ENCODE results near the gene NKG7.

The NKG7 gene

DNA sequence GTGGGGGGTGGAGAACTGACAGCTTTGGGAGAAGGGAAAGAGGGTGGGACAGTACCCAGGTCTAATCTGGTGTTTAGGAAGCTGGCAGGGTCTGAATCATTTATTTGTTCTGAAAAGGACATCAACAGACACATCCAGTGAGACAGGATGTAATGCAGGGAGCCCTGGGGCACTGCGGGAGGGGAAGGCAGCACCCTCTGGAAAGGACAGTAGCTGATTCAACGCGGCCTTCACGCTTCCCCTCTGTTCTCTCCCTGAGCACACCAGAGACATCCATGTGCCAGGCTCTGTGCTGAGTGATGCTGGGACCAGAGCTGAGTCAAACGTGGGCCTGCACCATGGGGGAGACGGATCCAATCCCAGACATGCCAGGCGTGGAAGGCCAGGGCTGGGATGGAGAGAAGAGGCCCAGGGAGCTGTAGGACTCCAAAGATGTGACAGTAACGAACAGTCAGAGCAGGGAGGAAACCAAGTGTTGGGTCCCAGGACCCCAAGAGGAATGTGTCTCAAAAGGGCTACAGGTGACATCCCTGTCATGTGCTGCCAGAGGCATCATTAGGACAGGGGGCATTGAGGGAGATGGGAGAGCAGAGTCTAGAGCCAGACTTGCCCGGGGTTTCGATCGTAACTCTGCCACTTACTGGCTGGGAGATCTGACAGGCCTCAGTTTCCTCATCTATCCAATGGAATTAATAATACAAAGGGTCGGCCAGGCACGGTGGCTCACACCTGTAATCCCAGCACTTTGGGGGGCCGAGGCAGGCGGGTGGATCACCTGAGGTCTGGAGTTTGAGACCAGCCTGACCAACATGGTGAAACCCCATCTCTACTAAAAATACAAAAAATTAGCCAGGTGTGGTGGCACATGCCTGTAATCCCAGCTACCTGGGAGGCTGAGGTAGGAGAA lies 8.0 kb downstream of the NKG7 start:
- DNase-seq (ENCODE audit: low read depth in 2 of 2), result no peak

DNA sequence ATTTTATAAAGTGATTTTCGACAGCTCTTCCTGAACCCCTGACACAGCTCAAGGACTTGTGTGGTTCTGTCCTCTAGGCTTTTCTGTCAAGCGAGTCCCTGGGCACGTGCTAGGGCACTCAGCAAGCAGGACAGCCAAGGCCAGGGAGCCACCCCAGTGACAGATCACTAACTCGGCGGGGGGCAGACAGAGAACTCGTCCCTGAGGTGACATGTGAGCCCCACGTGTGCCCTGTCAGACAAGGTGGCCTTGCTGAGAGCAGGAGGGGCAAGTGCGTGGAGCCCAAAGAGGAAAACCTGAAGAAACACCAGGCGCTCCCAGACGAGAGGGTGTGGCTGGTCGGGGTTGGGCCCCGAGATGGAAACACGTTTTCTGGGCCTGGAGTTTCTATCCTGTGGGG lies 11.2 kb downstream of the NKG7 start:
- no peak for DNase-seq (ENCODE audit: low read depth in 2 of 2)

DNA sequence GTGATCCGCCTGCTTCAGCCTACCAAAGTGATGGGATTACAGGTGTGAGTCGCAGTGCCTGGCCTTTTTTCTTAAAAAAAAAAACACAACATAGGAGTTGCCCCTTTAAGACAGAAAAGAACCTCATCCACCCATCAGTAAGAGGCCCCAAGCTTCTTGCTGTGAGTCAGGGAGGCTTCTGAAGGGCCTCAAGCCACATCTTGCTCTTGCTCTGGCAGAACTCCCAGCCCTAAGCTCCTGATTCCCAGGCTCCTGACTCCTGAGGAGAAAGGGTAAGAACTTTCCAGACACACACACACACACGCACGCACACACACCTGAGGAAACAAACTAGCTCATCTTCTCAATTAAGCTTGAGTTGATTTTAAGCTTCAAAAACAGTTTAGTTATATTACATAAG lies 13.2 kb downstream of the NKG7 start:
- no peak for DNase-seq (ENCODE audit: low read depth in 2 of 2)

DNA sequence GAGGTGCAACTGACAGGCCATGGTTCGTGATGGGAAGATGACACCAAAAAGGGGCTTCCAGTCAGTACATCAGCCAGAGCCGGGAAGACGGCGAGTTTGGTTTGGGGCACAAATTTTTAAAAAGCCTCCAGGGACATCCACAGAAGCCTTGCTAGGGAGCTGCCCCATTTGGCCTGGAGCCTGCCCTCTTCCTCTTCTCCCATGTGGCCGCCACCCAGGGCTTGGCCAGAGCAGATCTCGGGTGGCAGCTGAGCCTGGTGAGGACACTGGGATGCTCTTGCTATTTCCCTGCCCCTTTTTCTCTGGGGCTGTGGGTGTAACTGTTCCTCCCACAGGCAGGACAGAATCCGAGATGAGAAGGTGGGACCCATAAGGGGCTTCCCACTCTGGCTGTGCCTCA lies 14.5 kb downstream of the NKG7 start:
- no peak for DNase-seq (ENCODE audit: low read depth in 2 of 2)

DNA sequence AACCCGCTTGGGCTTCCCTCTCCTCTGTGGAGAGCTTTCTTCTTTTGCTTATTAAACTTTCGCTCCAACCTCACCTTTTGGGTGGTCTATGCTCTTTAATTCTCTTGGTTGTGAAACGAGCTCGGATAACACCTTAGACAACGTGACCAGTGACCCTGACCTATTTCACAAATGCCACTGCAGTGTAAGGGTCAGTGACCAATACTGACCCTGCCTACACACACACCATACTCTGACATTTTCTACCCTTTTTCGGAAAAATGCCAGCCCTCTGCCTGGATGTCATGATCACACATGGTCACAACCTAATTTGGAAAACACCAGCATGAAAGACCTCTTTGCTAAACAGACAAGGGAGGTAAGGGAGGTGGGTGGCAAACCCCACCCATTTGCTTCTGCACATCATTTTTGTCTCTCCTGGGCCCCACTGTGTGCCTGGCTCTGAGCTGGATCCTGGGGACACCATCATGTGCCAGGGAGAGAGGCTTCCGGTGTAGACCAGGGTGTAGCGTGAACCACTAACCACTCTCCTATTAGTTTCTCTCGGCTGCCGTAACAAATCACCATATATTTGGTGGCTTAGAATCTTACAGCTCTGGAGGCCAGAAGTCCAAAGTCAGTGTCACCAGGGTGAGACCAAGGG lies 16.2 kb downstream of the NKG7 start:
- DNase-seq (ENCODE audit: low read depth in 2 of 2), result no peak

DNA sequence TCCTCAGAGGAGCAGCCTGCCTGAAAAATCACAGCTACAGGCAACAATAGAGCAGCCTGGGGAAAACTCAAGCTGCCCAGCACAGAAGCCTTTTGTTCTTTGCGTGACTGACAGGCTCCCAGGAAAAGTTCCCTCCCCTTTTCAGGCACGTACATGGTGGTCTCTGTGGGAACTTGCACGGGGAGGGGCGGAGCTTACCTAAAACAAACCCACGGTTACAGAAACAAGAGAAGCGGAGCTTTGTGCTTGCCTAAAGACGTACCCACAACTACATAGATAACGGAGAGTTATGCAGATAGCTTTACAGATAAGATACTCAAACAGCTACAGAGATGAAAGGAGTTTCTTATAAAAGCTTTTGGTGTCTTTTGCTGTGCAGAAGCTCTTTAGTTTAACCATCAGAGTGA lies 17.7 kb downstream of the NKG7 start:
- no peak for DNase-seq (ENCODE audit: low read depth in 2 of 2)

DNA sequence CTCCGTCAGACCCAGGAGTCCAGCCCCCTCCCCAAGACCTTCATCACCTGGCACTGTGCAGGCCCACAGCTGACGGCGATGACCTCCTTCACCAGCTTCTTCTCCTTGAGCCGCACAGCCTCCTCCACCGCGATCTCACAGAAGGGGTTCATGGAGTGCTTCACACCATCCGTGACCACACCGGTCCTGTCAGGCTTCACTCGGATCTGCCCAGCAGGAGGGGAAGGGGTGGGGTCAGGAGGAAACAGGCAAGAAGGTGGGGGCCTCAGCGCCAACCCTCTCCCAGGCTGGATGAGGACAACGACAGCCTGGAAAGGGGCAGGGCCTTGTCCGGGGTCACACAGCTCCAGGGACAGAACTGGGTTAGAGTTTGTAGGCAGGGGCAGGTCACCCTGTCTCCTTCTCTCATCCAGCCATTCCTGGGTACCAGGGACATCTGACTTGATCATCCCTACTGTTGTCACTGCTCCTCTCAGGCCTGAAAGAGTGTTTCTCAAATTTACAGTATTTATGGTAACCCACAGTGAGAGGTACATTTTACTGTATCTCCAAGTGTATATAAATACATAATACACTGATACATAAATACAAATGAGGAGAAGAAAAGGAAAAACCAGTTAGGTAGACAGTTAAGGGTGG lies 18.2 kb downstream of the NKG7 start:
- no peak for DNase-seq (ENCODE audit: low read depth in 2 of 2)

DNA sequence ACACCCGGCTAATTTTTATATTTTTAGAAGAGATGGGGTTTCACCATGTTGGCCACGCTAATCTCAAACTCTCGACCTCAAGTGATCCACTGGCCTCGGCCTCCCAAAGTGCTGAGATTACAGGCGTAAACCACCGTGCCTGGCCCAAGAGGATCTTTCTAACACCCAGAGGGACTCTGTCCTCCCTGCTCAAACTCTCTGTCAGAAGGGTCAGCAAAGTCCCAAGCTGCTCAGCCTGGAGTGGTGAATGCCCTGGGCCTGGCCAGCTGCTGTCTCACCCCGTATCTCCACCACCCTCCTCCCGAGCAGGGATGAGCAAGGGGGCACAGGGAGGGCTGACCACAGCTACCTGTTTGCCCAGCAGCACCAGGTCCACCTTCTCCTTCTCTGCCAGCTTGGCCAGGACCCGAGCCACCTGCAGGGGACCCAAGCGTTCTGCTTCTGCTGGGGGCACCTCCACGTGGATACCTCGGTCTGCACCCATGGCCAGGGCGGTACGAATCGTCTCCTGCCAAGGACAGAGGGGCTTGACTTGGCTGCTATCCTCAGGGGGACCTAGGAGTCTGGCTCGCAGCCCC lies 19.6 kb downstream of the NKG7 start:
- no peak for DNase-seq (ENCODE audit: low read depth in 2 of 2)

DNA sequence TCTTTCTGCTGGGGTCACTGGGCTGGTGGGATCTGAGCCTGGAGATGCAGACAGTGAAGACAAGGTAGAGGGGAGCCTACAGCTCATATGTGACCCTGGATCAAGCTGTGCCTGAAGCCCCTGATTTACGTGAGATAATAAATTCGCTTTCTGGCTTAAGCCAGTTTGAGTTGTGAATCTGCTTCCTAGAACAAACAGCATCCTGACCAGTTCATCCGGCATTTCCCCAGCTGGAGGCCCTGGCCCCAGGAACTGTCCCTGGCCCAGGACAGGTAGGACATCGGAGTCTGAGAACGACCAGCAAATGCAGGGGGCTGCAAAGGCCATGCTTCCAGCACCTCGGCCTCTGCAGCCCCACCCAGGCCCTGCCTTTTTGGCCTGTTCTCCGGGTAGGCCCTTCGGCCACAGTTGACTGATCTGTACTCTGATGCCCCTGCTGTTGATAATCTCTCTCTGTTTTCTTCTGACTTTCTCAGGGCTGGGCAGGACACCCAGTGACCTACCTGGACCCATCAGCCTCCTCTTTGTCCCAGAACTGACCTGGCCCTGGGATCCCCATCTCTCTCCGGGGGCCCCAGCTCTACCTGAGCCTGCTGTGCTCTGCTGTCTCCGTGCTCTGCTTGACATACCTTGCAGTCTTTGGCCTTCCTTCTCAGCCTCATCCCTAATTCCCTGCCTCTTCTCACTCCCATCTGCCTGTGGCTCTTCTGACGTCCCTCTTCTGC lies 21.0 kb downstream of the NKG7 start:
- DNase-seq (ENCODE audit: low read depth in 2 of 2), result no peak

DNA sequence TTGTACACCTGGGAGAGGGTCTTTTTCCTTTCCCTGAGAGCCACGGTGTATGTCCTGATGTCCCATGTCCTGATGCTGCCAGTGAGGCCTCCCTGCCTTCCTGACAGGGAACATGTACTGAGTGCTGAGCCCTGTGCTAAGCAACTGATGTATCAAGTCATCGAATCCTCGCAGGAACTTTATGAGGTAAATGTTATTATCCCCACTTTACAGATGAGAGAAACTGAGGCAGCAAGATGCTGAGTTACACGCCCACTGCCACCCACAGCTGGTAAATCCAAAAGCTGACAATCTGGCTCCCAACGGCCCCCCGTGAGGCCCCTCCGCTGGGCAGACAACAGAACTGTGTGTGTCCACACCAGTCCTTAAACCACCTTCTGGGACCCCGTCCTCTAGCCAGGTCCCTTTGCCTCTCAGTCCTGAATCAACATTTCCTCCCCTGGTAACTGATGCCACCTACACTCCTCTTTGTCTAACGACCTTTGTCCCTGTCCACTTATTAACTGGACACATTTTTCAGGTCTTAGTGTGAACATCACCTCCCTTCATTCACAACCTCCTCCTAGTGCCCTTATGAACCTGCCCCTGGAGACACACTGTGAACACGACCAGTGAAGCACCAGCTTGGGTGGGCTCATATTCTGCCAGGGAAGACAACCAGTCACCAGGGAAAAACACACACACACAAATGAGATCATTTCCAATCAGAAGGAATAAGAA lies 25.1 kb downstream of the NKG7 start:
- no peak for DNase-seq (ENCODE audit: low read depth in 2 of 2)

DNA sequence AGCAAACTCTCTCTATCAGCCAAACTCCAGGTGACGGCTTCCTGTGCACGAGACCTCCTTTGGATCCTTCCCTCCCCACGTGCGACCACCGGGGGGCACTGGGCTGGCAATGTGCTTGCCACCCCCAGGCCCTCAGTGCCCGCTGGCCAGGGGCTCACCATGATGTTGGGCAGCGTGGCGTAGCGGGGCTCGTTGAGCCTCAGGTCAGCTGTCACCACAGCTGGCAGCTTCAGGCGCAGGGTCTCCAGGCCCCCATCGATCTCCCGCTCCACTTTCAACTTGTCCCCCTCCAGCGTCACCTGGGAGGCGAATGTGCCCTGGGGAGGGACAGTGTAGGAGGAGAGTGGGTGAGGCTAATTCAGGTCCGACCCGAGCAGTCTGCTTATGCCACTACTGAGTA lies 25.7 kb downstream of the NKG7 start:
- no peak for DNase-seq (ENCODE audit: low read depth in 2 of 2)

DNA sequence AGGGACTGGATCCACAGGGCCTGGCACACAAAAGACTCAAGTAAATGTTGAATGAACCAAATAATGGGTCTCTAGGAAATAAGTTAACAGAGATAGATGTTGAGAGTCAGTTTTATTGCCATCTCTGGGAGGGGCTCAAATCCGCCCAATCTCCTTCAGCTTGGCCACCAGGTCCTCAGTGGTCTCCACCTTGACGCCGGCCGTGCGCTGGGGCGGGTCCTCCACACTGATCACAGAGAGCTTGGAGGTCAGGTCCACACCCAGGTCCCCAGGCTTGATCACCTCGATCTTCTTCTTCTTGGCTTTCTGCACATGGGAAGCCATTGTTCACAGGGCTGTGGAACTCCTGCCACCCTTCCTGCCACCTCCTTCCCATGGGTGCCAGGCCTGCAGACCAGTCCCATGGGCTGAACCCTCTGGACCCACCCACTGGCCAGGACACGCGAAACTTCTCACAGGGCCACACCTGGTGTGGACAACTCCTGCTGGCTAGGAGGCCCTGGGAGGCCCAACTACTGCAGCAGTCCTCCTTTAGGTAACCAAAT lies 27.3 kb downstream of the NKG7 start:
- DNase-seq (ENCODE audit: low read depth in 2 of 2), result no peak

DNA sequence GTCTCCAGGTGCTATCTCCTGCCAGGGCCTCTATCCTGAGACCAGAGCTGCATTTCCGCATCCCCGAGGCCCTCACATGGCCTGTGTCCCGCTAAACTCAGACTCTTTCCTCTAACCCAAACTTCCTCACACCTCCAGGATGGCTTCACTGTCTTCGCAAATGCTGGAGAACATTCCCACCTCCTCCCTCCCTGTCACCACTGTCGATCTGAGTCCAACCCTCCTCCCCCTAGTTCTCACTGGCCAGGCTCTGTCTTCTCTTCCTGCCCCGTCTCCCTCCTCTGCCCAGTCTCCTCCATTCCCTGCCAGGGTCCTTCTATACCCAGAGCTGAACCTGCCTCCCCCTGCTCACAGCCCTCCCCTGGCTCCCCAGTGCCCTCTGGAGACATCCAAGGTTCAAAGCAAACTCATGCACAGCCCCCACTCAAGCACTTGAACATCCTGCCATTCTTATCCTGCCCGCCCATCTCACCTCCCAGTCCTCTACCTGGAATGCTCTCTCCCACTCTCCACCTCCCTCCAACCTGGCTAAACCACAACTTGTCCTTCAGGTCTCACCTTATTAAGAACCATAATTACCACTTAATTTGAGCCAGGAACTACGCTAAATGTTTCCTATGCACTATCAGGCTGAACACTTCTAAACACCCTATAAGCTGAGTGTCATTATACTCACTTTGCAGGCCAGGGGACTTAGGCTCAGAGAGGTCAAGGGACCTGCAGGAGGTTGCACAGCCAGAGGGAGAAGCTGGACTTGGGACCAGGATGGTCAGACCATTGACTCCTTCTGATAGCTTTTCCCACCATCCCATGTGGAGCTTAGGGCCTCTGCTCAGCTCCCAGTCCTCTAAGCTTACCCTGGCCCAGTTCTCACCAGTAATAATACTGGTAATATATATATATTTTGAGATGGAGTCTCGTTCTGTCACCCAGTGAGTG lies 29.6 kb downstream of the NKG7 start:
- no peak for DNase-seq (ENCODE audit: low read depth in 2 of 2)

DNA sequence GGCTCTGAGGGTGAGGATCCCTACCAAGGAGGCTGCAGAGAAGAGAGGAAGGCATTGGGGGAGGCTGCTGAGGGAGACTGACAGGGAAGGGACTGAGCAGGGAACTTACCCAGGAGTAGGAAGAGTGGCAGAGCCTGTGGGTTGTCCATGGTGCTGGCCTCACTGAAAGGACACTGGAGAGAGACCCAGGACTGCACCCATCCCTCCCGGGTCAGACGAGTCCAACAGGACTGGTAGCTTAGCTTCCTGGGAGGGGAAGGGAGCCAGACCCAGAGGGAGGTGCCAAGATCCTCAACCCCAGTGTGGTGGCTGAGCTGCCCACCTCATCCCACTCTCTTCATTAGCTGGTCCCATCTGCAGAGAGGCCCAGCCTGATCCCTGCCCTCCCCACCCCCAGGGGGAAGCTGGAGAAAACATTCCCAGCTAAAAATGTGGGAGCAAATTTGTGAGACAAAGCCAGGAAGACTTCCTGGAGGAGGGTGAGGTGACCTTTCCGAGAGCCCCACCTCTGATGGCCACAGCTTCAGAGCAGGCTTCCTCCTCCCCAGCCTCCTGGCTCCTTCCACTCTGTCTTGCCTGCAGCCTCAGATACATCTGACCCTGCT lies 30.4 kb downstream of the NKG7 start, which contains the start of gene VSIG10L:
Gene VSIG10L (minus strand): TSS at position 164 of the 605 bp plus-strand sequence. CDS start 15 bp downstream, at position 149.
- DNase-seq (ENCODE audit: low read depth in 2 of 2), result no peak

DNA sequence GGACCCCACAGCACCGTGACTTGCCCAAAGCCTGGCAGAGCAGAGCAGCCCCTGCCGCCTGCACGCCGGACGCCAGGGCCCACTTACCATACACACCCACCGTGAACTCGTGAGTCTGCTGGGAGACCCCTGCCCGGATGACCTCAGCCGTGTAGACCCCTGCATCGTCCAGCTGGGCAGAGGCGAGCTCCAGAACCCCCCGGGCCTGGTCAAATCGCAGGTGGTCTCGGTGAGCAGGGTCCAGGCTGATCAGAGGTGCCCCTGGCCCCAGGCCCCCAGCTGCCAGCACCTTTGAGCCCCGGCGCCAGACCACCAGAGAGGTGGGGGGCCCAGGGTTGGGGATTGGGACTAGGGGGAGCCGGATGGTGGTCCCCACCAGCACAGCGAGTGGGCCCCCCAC lies 31.4 kb downstream of the NKG7 start:
- DNase-seq (ENCODE audit: low read depth in 2 of 2), result no peak

DNA sequence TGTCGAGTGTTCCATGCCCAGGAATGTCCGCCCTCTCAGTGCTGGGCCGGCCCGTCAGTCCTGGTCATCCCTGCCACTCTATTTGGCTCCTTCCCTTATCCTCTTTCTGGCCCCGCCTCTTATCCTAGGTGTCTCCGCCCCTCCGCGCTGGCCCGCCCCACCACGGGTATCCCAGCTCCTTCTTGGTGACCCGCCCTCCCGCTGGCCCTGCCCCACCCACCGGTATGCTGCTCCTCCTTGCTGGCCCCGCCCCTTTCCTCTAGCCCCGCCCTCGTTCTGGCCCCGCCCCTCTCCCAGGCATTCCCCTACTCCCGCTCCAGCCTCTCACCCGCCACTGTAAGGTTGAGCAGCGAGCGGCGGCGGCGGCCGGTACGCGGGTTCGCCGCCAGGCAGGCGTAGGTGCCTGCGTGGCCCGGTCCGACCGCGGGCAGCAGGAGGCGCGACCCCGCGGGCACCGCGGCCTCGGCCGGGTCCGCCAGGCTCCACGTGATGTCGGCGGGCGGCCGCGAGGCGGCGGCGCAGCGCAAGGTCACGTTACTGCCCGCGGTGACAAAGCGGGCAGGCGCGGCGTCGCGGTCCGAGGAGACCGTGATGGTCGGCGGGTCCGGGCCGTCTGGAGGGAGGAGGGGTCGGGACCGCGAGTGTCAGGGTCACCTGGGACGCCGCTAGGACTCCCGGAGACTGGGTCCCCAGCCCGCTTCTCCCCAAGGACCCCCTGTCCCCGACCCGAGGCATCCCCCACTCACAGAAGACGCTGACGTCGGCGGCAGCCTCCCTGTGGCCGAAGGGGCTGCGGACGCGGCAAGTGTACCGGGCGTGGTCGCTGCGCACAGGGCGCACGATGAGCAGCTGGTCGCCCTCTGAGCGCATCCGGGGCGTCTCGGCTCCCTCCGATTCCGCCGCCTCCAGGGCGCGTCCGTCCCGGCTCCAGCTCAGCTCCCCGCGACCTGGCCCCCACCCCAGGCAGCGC lies 32.5 kb downstream of the NKG7 start:
- peak; percentile 89 to 95 for DNase-seq (ENCODE audit: low read depth in 2 of 2)

DNA sequence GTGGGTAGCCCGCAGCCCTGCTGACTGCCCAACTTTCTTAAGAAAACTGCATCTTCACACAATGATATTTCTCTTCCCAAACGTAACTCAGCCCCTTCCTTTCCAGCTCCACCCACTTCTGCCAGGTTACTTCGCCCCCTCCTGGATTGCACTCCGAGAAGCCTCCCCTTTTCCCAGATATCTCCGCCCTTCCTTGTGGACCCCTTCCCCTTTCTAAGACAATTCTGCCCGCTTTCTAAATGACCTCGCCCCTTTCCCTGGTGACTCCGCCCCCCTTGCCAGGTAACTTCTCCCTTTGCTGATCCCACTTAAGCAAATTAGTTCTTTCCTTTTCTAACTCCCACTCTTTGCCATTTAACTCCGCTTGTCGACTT lies 33.2 kb downstream of the NKG7 start:
- peak in 1 of 2 donors; percentile 20 for DNase-seq (ENCODE audit: low read depth in 2 of 2)
